NCI-H69 (cell line): ENCODE data around the gene HIP1.
"Not testable (repeated sequence)": the region's sequence is repeated elsewhere in the genome, so short reads cannot be mapped to it uniquely, and the experiment has no call there.

ENCODE experiments used
- DNase-seq: peaks from one replicate; lab custom pipeline; 2025; lab: John Stamatoyannopoulos, UW

HIP1 gene

GRCh38 chr7:75639886-75640190 lies 98.9 kb downstream of the HIP1 start:
- DNase-seq = peak; percentile 68

DNA sequence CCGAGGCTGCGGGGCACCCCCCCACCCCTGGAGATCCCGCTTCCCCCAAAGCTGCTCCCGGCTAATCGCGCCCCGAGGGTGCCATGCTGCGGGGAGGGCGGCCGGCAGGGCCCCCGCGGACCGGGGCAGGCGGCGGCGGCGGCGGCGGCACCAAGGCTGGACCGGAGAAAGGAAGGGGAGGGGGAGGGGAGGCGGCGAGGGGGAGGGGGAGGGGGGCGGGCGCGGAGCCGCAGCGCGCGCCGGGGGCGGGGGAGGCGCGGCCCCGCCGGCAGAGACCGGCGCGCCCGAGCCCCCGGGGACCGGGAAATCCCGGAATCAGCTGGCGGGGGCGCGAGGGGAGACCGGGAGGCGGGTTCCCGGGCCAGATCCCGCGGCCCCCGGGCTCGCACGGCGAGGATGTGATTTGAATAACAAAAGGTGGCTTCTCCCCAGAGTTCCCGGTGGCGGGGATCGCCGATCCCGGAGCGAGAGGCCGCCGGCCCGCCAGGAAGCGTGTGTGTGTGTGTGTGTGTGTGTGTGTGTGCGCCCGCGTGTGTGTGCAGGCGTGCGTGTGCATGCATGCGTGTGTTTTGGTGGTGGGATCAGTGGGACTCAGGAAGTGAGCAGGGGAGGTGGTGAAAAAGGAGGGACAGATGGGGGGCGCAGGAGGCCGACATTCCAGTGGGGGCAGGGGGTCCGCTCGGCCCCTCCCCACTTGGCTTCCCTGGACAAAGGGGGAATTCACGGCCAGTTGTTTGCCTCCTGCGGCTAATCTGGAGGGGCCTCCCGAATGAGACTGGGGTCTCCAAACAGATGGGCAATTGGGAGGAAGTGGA lies 99.5 kb downstream of the HIP1 start:
- DNase-seq = peak; percentile 81

GRCh38 chr7:75638594-75639070 lies 100.1 kb downstream of the HIP1 start:
- peak; percentile 73 for DNase-seq

GRCh38 chr7:75637854-75638593 lies 100.7 kb downstream of the HIP1 start:
- DNase-seq = no peak

DNA sequence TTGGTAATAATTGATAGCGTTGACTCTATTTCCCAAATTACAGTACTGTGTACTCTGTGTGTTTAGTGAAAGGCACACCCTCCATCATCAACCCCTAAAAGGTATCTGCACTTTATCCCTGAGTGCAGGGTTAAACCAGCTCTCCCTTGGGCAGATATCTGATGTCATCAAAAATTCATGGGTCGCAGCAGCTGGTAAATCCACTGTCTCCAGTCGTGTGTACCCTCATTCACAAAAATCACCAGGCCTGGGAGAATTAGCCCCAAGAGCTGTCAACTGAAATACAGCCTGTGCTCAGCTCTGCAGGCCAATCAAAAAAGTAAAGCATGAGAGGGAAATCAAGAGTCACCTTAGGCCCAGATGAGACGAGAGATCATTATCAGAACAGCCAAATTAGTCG lies 103.7 kb downstream of the HIP1 start:
- no peak for DNase-seq

- not testable (repeated sequence) for DNase-seq
These were observed 106.2 kb downstream of the HIP1 start for GRCh38 chr7:75632587-75632986.

- no peak for DNase-seq
These were observed 107.0 kb downstream of the HIP1 start for GRCh38 chr7:75631711-75632110.

- no peak for DNase-seq
These were observed 108.2 kb downstream of the HIP1 start for GRCh38 chr7:75630549-75630948.

DNA sequence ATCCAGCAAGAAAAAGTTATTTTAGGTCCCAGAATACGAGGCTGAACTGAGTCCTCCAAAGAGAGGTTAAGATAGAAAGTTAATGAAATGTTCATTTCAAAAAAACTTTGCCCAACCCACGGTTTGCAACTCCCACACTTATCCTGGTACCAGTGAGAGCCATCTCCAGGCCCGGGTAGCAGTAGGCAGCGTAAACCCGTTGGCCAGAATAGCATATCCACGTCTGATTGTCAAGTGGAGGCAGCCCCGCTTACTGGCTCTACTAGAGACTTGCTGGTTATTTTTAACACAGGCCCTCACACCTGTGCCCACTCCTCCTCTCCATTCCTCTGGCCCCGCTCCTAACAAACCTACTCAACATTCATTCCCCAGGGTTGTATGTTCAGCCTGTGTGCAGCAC lies 109.7 kb downstream of the HIP1 start:
- no peak for DNase-seq

- DNase-seq = no peak
These were observed 110.7 kb downstream of the HIP1 start for GRCh38 chr7:75628055-75628454.

GRCh38 chr7:75626954-75627353 lies 111.8 kb downstream of the HIP1 start:
- no peak for DNase-seq

DNA sequence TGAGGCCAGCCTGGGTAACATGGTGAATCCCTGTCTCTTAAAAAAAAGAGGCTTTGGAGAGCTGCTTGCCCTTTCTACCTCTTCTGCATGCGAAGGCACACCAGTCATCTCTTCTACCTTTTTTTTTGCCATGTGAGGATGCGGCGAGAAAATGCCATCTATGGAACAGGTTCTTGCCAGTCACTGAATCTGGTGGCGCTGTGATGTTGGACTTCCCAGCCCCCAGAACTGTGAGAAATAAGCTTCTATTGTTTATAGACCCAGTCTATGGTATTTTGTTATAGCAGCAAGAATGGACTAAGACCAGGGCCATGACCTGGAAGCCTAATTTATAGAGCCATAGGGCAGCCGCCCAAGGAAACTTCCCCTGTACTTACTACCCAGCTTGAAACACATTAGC lies 112.9 kb downstream of the HIP1 start:
- DNase-seq = no peak

DNA sequence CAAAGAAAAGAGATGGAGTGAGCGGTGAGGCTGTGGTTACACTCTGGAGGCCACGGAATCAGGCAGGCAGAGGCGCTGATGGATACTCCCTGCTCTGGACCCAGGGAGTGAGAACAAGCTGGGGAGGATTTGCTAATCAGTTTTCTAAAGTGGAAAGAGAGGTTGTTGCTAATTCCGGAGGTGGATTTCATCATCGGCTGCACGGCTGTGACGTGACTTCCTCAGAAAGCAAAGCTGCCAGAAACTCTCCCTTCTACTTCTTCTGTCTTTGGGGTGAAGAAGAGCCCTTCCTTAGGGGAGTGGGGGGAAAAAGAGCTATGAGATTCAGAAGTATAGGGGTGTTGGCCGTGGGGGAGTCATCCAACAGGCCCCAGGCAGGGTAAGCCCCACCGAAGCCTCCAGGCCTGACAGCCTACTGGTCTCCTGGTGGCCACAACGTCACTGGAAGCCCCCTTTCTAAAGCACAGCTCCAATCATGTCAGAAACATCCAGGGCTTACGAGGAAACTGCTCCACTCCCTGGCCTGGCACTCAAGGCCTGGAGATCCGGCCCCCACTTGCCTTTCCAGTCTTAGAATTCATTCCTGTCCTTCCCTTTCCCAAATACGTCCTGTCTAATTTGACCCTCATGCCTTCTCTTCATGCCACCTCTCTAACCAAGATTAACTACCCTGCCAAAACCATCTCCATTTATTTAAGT lies 114.5 kb downstream of the HIP1 start:
- DNase-seq = no peak

- DNase-seq = no peak
These were observed 115.2 kb downstream of the HIP1 start for GRCh38 chr7:75623390-75624133.

DNA sequence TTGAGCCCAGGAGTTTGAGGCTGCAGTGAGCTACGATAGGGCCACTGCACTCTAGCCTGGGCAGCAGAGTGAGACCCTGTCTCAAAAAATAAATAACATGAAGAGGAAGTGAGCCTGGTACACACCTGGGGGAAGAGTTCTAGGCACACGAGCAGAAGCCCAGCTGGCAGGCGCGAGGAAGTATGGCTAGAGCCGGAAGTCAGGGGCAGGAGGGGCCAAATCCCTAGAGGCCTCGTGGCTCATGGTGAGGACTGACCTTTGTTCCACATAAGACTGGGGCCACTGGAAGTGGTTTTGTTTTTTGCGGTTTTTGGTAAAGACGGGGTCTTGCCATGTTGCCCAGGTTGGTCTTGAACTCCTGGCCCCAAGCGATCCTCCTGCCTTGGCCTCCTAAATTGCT lies 117.6 kb downstream of the HIP1 start:
- DNase-seq = no peak

DNA sequence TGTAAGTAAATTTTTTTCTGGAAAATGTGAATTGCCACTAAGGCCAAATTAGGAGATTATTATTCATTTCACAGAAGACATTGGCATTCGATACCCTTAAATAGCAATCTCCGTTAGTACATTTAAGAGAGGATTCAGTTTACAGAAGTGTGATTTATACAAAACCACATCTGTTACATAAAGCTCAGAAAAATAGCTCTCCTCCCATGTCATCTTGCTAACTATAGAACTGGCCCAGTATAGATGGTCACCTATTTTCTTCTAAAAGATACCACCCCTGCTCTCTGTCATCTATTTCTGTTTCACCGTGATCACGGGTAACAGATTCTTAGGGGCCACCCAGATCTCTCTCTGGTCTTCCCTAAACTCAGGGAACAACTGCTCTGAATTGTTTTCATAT lies 119.1 kb downstream of the HIP1 start:
- DNase-seq = no peak

- DNase-seq = no peak
These were observed 121.0 kb downstream of the HIP1 start for GRCh38 chr7:75617634-75618234.

GRCh38 chr7:75616421-75617167 lies 122.1 kb downstream of the HIP1 start:
- DNase-seq = no peak

GRCh38 chr7:75614401-75614800 lies 124.3 kb downstream of the HIP1 start:
- DNase-seq = no peak

DNA sequence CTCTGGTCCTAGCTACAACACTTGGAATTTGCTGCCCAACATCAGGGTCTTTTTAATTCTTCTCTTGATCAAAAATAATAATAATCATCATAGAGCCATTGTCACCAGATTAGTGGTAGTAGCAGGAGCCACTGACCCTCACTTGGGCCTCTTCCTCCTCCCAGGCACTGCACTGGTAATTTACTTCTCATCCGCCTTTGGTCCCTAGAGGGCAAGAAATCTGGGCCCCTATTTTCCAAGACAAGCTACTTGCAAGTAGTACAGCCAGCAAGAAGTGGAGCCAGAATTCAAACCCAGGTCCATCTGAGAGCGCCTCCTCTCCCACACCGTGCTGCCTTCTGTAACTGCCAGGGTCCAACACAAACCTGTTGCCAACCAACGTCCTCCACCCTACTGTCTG lies 125.4 kb downstream of the HIP1 start:
- DNase-seq = no peak

DNA sequence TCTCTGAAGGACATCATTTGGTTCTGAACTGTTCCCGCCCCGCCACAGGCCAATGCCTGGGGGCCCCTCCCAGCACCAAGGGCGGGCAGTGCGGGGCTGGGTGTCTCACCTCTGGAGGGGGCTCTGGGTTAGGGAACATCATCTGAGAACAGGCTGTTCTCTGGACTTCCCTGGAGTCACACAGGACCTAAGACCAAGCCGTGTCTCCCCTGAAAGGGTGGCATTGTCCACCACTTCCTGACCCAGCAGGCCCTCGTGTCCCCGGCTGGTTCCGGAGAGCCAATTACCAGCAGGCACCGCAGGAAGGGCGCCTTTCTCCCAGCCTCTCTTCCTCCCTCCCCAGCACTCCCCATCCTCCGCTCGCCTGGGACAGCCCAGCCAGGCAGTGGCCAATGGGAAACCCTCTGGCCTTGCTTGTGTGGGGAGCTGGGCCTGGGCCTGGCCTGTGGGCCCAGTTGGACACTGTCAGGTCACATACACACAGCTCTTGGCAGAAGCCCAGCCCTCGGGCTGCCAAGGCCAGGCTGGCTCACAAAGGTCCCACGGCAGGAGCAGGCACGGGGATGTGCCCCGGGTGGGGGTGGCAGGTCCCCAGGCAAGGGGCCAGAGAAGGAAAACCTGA lies 127.1 kb downstream of the HIP1 start:
- no peak for DNase-seq
